Trophoblast cell (in vitro differentiated cells and primary cell): Measurements from ENCODE around the gene WDR37.

Source experiments
- DNase-seq, 2 donors: peaks; one replicate each; pipeline ENCODE4 v3.0.0-alpha.2; 2016
- H2AFZ ChIP-seq: 2 replicates; pipeline ENCODE4 v1.6.1; 2013; ENCODE audit warnings: low read length, moderate library complexity, mild to moderate bottlenecking; ENCODE audit not compliant: insufficient read depth, poor library complexity
- H2AK5ac ChIP-seq: 2 replicates; pipeline ENCODE4 v1.6.1; 2013; ENCODE audit warnings: mild to moderate bottlenecking, low read length
- H2BK120ac ChIP-seq: 2 replicates; pipeline ENCODE4 v1.6.1; 2013; ENCODE audit warnings: low read length, mild to moderate bottlenecking, moderate library complexity; ENCODE audit not compliant: insufficient read depth, poor library complexity
- H2BK12ac ChIP-seq: 2 replicates; pipeline ENCODE4 v1.6.1; 2013; ENCODE audit warnings: mild to moderate bottlenecking, low read length, moderate library complexity
- H2BK5ac ChIP-seq: 2 replicates; pipeline ENCODE4 v1.6.1; 2013; ENCODE audit warnings: low read length, low read depth, moderate library complexity, mild to moderate bottlenecking; ENCODE audit not compliant: poor library complexity
- H3K14ac ChIP-seq: 2 replicates; pipeline ENCODE4 v1.6.1; 2013; ENCODE audit warnings: mild to moderate bottlenecking, low read length
- H3K18ac ChIP-seq: 2 replicates; pipeline ENCODE4 v1.6.1; 2013; ENCODE audit warnings: mild to moderate bottlenecking, low read length
- H3K23ac ChIP-seq: 2 replicates; pipeline ENCODE4 v1.6.1; 2013; ENCODE audit warnings: low read length
- H3K27ac ChIP-seq: 2 replicates; pipeline ENCODE4 v1.5.1; 2013; ENCODE audit warnings: low read depth, mild to moderate bottlenecking, inconsistent platforms, low read length, moderate library complexity
- H3K27me3 ChIP-seq: 2 replicates; pipeline ENCODE4 v1.6.1; 2013; ENCODE audit warnings: inconsistent platforms, mild to moderate bottlenecking, low read length, moderate library complexity; ENCODE audit not compliant: insufficient read depth
- H3K36me3 ChIP-seq, 2 experiments: 1 replicate in 1 of 2; 2 replicates in 1 of 2; pipeline ENCODE4 v1.6.1; 2013; ENCODE audit warnings: low read length in 2 of 2, mild to moderate bottlenecking in 2 of 2, moderate library complexity in 1 of 2; ENCODE audit not compliant: insufficient read depth in 2 of 2, control insufficient read depth in 1 of 2
- H3K4ac ChIP-seq: 2 replicates; pipeline ENCODE4 v1.6.1; 2013; ENCODE audit warnings: low read depth, mild to moderate bottlenecking, low read length, moderate library complexity
- H3K4me1 ChIP-seq, 2 experiments: 1 replicate in 1 of 2; 2 replicates in 1 of 2; pipeline ENCODE4 v1.6.1; 2013; ENCODE audit warnings: low read length in 2 of 2, mild to moderate bottlenecking in 2 of 2, moderate library complexity in 1 of 2; ENCODE audit not compliant: insufficient read depth in 2 of 2, control insufficient read depth in 1 of 2
- H3K4me2 ChIP-seq: 2 replicates; pipeline ENCODE4 v1.6.1; 2013; ENCODE audit warnings: inconsistent platforms, mild to moderate bottlenecking, low read length, moderate library complexity
- H3K4me3 ChIP-seq: 2 replicates; pipeline ENCODE4 v1.5.1; 2013; ENCODE audit warnings: mild to moderate bottlenecking, low read depth, low read length, inconsistent platforms
- H3K79me1 ChIP-seq: one replicate; pipeline ENCODE4 v1.6.1; 2013; ENCODE audit warnings: low read length
- H3K79me2 ChIP-seq: 2 replicates; pipeline ENCODE4 v1.6.1; 2013; ENCODE audit warnings: low read length, mild to moderate bottlenecking; ENCODE audit not compliant: control insufficient read depth, insufficient read depth, poor library complexity
- H3K9ac ChIP-seq: 2 replicates; pipeline ENCODE4 v1.6.1; 2013; ENCODE audit warnings: mild to moderate bottlenecking, low read length
- H3K9me3 ChIP-seq: 2 replicates; pipeline ENCODE4 v1.6.1; 2013; ENCODE audit warnings: low read depth, mild to moderate bottlenecking, control low read depth, inconsistent platforms, low read length; ENCODE audit not compliant: insufficient read depth
- H4K12ac ChIP-seq: 2 replicates; pipeline ENCODE4 v1.6.1; 2013; ENCODE audit warnings: low read depth, mild to moderate bottlenecking, low read length, moderate library complexity
- H4K8ac ChIP-seq: 2 replicates; pipeline ENCODE4 v1.6.1; 2013; ENCODE audit warnings: low read depth, mild to moderate bottlenecking, low read length, moderate library complexity
- H4K91ac ChIP-seq: one replicate; pipeline ENCODE4 v1.6.1; 2013; ENCODE audit warnings: low read depth, mild to moderate bottlenecking, low read length, moderate library complexity
- WGBS: extraction: QIAGEN DNeasy Blood & Tissue Kit; methylation state at CpG from one replicate; pipeline ENCODE4 v1.1.7; 2013; ENCODE audit warnings: missing lambda C conversion rate; ENCODE audit not compliant: insufficient read length, insufficient coverage; ENCODE audit errors: extremely low coverage; 5-methylcytosine and 5-hydroxymethylcytosine counted together

Gene WDR37

GRCh38 chr10:1101946-1102345, 45.8 kb downstream of the WDR37 start:
- Histone ChIP-seq H3K18ac (no peak overlapping the region), H3K14ac (no peak overlapping the region), H2BK120ac (no peak overlapping the region), H3K23ac (no peak overlapping the region), H2BK12ac (no peak overlapping the region), H3K4me2 (no peak overlapping the region), H2AFZ (no peak overlapping the region), H4K12ac (no peak overlapping the region), H3K36me3 (peaks cover 38 to 56% of the 10 kb centered on the region in 2 experiments), H3K9me3 (peaks cover 6% of the 10 kb centered on the region), H2AK5ac (no peak overlapping the region), H4K91ac (no peak overlapping the region), H3K27ac (no peak overlapping the region), H3K4me1 (no peaks in the 10 kb centered on the region), H3K79me2 (no peaks in the 10 kb centered on the region), H3K4me3 (no peak overlapping the region), H3K27me3 (no peaks in the 10 kb centered on the region), H2BK5ac (no peak overlapping the region), H3K9ac (no peak overlapping the region), H3K4ac (no peak overlapping the region), H4K8ac (no peak overlapping the region), H3K79me1 (no peaks in the 10 kb centered on the region)
- no CpG with 5 or more reads among the region's 37 CpGs for WGBS
- DNase-seq = no peak

GRCh38 chr10:1102416-1102815, 46.2 kb downstream of the WDR37 start:
- Histone ChIP-seq H4K12ac (no peak overlapping the region), H2BK5ac (no peak overlapping the region), H3K4me3 (no peak overlapping the region), H2AK5ac (no peak overlapping the region), H3K79me1 (no peaks in the 10 kb centered on the region), H3K9me3 (peaks cover 6% of the 10 kb centered on the region), H3K23ac (no peak overlapping the region), H3K27me3 (no peaks in the 10 kb centered on the region), H2BK120ac (no peak overlapping the region), H3K4ac (no peak overlapping the region), H3K4me1 (no peaks in the 10 kb centered on the region), H3K36me3 (peaks cover 40 to 56% of the 10 kb centered on the region in 2 experiments), H3K9ac (no peak overlapping the region), H3K18ac (no peak overlapping the region), H4K8ac (no peak overlapping the region), H3K4me2 (no peak overlapping the region), H3K79me2 (no peaks in the 10 kb centered on the region), H4K91ac (no peak overlapping the region), H2AFZ (no peak overlapping the region), H2BK12ac (no peak overlapping the region), H3K14ac (no peak overlapping the region), H3K27ac (no peak overlapping the region)
- no CpG with 5 or more reads among the region's 7 CpGs for WGBS
- no peak for DNase-seq

GRCh38 chr10:1102831-1103230, 46.6 kb downstream of the WDR37 start:
- DNase-seq = no peak
- H3K4me1 ChIP-seq = no peaks in the 10 kb centered on the region
- H3K23ac ChIP-seq = no peak overlapping the region
- no peak overlapping the region for H3K4ac ChIP-seq
- H2BK120ac ChIP-seq = no peak overlapping the region
- peaks cover 6% of the 10 kb centered on the region for H3K9me3 ChIP-seq
- H3K27ac ChIP-seq = no peak overlapping the region
- no CpG with 5 or more reads among the region's 2 CpGs for WGBS
- H3K18ac ChIP-seq = no peak overlapping the region
- no peak overlapping the region for H3K4me3 ChIP-seq
- H2AK5ac ChIP-seq = no peak overlapping the region
- H4K91ac ChIP-seq = no peak overlapping the region
- no peak overlapping the region for H4K8ac ChIP-seq
- no peaks in the 10 kb centered on the region for H3K79me1 ChIP-seq
- no peak overlapping the region for H2AFZ ChIP-seq
- no peak overlapping the region for H2BK5ac ChIP-seq
- H3K79me2 ChIP-seq = no peaks in the 10 kb centered on the region
- no peaks in the 10 kb centered on the region for H3K27me3 ChIP-seq
- no peak overlapping the region for H3K14ac ChIP-seq
- H3K9ac ChIP-seq = no peak overlapping the region
- H2BK12ac ChIP-seq = no peak overlapping the region
- H4K12ac ChIP-seq = no peak overlapping the region
- H3K36me3 ChIP-seq = peaks cover 39 to 56% of the 10 kb centered on the region in 2 experiments
- no peak overlapping the region for H3K4me2 ChIP-seq

GRCh38 chr10:1103551-1103950, 47.4 kb downstream of the WDR37 start:
- no peak overlapping the region for H3K27ac ChIP-seq
- no peak overlapping the region for H2BK120ac ChIP-seq
- H2BK5ac ChIP-seq = no peak overlapping the region
- no peak overlapping the region for H3K4me2 ChIP-seq
- no peak overlapping the region for H3K18ac ChIP-seq
- H2BK12ac ChIP-seq = no peak overlapping the region
- H3K4ac ChIP-seq = no peak overlapping the region
- H2AFZ ChIP-seq = no peak overlapping the region
- no peak overlapping the region for H3K14ac ChIP-seq
- H3K36me3 ChIP-seq = peaks cover 39 to 55% of the 10 kb centered on the region in 2 experiments
- H3K23ac ChIP-seq = no peak overlapping the region
- no peak overlapping the region for H2AK5ac ChIP-seq
- H3K79me2 ChIP-seq = no peaks in the 10 kb centered on the region
- H4K8ac ChIP-seq = no peak overlapping the region
- H3K9ac ChIP-seq = no peak overlapping the region
- H4K12ac ChIP-seq = no peak overlapping the region
- no peaks in the 10 kb centered on the region for H3K4me1 ChIP-seq
- H4K91ac ChIP-seq = no peak overlapping the region
- no peak overlapping the region for H3K4me3 ChIP-seq
- WGBS = no CpG with 5 or more reads among the region's 18 CpGs
- DNase-seq = no peak
- H3K79me1 ChIP-seq = no peaks in the 10 kb centered on the region
- peaks cover 6% of the 10 kb centered on the region for H3K9me3 ChIP-seq
- H3K27me3 ChIP-seq = no peaks in the 10 kb centered on the region
